ENCODE measurements around the gene SIGLEC10.
A peak's percentile ranks its signal among the peaks of the same experiment; 100 is the strongest.
"Not testable (repeated sequence)": the region's sequence is repeated elsewhere in the genome, so short reads cannot be mapped to it uniquely, and the experiment has no call there.

The SIGLEC10 gene

GRCh38 chr19:51440052-51440451 lies 22.6 kb upstream of the SIGLEC10 start:
- no peak for DNase-seq (ENCODE audit: low spot score)

GRCh38 chr19:51439021-51439465 lies 21.6 kb upstream of the SIGLEC10 start:
- DNase-seq (ENCODE audit: low spot score): peak; percentile 58

GRCh38 chr19:51434456-51434855 lies 17.0 kb upstream of the SIGLEC10 start:
- no peak for DNase-seq (ENCODE audit: low spot score)

- no peak for DNase-seq (ENCODE audit: low spot score)
These were observed 15.6 kb upstream of the SIGLEC10 start for GRCh38 chr19:51433043-51433442.

GRCh38 chr19:51431124-51431523 lies 13.7 kb upstream of the SIGLEC10 start:
- no peak for DNase-seq (ENCODE audit: low spot score)

- no peak for DNase-seq (ENCODE audit: low spot score)
These were observed 12.8 kb upstream of the SIGLEC10 start for GRCh38 chr19:51430221-51430620.

GRCh38 chr19:51427201-51427600 lies 9.8 kb upstream of the SIGLEC10 start:
- no peak for DNase-seq (ENCODE audit: low spot score)

GRCh38 chr19:51422053-51422448 lies 4.6 kb upstream of the SIGLEC10 start:
- DNase-seq (ENCODE audit: low spot score): peak; percentile 84

GRCh38 chr19:51421229-51422052 lies 4.0 kb upstream of the SIGLEC10 start:
- DNase-seq (ENCODE audit: low spot score): no peak

- DNase-seq (ENCODE audit: low spot score): not testable (repeated sequence)
These were observed 3.1 kb upstream of the SIGLEC10 start for GRCh38 chr19:51420511-51420910.

- DNase-seq (ENCODE audit: low spot score): no peak
These were observed 1.3 kb upstream of the SIGLEC10 start for GRCh38 chr19:51418707-51419106.

GRCh38 chr19:51417810-51418157 lies 342 bp upstream of the SIGLEC10 start:
- no peak for DNase-seq (ENCODE audit: low spot score)

- DNase-seq (ENCODE audit: low spot score): not testable (repeated sequence)
These were observed 1.0 kb downstream of the SIGLEC10 start for GRCh38 chr19:51416422-51416821.

GRCh38 chr19:51415187-51415586 lies 2.3 kb downstream of the SIGLEC10 start:
- DNase-seq (ENCODE audit: low spot score): no peak

GRCh38 chr19:51410950-51411748 lies 6.3 kb downstream of the SIGLEC10 start:
- DNase-seq (ENCODE audit: low spot score): no peak

GRCh38 chr19:51407511-51408131 lies 9.8 kb downstream of the SIGLEC10 start:
- DNase-seq (ENCODE audit: low spot score): peak; percentile 51

- DNase-seq (ENCODE audit: low spot score): no peak
These were observed 15.3 kb downstream of the SIGLEC10 start for GRCh38 chr19:51402117-51402516.

- DNase-seq (ENCODE audit: low spot score): not testable (repeated sequence)
These were observed 17.5 kb downstream of the SIGLEC10 start for GRCh38 chr19:51399936-51400335.

- no peak for DNase-seq (ENCODE audit: low spot score)
These were observed 18.2 kb downstream of the SIGLEC10 start for GRCh38 chr19:51399231-51399630.

- peak; percentile 41 for DNase-seq (ENCODE audit: low spot score)
These were observed 19.2 kb downstream of the SIGLEC10 start for GRCh38 chr19:51398096-51398704.

- DNase-seq (ENCODE audit: low spot score): not testable (repeated sequence)
These were observed 20.0 kb downstream of the SIGLEC10 start for GRCh38 chr19:51397453-51397852.

GRCh38 chr19:51396175-51396574 lies 21.3 kb downstream of the SIGLEC10 start:
- no peak for DNase-seq (ENCODE audit: low spot score)
